Measurements from ENCODE around the gene CBLB.
"Not testable (repeated sequence)": the region's sequence is repeated elsewhere in the genome, so short reads cannot be mapped to it uniquely, and the experiment has no call there.

The CBLB gene

DNA sequence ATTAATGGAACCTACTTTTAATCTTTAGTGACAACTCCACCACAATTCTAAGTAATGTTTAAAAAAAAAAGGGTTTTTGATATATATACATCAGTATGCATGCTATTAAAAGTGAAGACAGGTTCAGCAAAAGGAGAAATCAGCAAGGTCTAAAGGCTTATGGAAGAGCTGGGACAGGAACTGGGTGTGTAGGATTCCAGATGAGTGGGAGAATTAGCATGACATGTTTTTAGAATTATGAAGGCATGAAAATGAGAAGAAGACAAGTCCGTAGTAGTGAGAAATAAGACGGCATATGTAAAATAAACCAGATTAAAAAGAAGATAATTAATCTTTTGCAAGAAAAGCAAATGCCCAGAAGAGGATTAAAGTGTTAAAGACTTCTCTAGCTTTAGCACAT, 52.0 kb downstream of the CBLB start:
- DNase-seq (ENCODE audit: low read depth in 2 of 2): no peak

DNA sequence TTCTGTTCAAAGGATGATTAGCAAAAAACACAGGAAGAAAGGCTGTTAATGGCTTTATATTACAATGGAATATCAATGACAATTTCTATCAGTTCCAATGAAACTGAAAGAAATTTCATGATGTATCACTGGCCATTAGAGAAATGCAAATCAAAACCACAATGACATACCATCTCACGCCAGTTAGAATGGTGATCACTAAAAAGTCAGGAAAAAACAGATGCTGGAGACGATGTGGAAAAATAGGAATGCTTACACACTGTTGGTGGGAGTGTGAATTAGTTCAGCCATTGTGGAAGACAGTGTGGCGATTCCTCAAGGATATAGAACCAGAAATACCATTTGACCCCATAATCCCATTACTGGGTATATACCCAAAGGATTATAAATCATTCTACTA, 53.5 kb downstream of the CBLB start:
- DNase-seq (ENCODE audit: low read depth in 2 of 2): not testable (repeated sequence)

DNA sequence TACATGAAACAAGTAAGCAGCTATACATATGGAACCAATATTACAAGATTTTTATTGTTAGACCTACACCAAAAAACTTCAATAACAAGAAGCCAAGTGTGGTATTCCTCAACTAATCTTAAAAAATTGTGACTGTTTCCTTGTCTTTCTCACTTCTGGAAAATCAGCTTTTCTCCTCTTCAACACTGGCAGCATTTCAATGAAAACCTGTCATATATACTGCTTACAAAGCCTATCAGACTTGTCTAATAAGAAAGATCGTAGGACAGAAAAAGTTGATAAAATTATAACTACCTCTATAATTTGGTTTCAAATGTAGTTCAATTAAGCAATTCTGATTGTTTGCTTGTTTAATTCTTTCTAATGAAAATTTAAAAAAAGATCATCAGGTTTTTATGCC, 55.1 kb downstream of the CBLB start:
- no peak for DNase-seq (ENCODE audit: low read depth in 2 of 2)

DNA sequence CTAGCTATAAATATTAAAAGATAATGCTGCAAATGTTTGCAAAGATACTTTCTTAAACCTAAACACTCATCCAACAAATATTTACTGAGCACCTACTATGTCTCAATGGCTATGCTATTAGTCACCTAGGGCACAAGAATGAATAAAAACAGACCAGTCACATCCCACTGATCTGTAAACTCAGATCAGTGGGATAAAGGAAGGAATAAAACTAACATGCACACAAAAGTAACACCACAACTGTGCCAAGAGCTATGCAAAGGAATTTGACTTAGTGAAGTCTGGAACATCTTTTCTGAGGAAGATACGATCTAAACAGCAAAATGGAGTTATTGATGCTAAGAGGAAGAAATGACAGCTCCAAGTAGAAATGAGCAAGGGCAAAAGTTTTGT, 56.6 kb downstream of the CBLB start:
- DNase-seq (ENCODE audit: low read depth in 2 of 2): no peak

DNA sequence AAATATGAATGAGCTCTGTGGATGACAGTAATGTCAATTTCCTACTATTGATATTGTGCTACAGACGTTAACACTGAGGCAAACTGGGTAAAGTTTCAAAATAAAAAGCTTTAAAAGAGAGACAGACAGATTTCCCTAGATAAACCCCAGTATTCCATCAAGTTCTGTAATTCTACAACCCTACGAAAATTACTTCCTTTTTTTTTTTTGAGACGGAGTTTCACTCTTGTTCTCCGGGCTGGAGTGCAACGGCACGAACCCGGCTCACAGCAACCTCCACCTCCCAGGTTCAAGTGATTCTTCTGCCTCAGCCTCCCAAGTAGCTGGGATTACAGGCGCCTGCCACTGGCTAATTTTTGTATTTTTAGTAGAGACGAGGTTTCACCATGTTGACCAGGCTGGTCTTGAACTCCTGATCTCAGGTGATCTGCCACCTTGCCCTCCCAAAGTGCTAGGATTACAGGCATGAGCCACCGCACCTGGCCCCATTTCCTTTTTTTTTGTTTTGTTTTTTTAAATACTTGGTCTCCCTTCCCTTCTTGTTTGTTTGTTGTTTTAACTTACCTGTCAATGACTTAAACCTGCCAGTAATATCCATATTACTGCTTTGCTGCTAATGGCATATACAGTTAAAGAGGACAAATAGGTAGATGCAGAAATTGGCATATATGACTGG, 57.2 kb downstream of the CBLB start:
- no peak for DNase-seq (ENCODE audit: low read depth in 2 of 2)

DNA sequence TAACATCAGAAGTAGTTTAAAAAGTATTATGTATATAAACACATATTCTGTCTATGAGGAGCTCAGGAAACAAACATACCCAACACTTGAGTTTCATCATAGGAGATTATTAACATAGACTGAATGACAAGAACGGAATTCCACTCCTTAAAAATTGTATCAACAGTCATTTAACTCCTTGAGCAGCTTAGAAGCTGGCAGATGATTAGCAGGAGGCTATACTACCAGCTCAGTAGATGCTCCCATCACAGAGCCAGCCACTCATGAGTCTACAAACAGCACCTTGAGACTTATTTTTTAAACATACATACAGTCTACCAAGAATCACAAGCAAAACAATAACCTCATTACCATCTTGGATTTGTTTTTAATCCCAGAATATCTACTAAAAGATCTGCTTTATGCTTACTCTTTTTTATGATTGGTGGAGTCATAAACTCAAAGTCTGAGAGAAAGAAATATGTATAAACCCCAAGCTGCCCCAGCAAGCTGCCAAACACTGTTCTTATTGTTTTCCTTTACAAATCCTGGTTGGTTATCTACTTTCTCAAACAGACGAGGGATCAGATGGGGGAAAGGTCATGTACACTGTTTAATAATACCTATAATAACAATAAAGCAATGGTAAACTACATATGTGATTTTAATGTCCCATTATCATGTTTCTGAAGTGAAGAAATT, 59.5 kb downstream of the CBLB start:
- no peak for DNase-seq (ENCODE audit: low read depth in 2 of 2)

DNA sequence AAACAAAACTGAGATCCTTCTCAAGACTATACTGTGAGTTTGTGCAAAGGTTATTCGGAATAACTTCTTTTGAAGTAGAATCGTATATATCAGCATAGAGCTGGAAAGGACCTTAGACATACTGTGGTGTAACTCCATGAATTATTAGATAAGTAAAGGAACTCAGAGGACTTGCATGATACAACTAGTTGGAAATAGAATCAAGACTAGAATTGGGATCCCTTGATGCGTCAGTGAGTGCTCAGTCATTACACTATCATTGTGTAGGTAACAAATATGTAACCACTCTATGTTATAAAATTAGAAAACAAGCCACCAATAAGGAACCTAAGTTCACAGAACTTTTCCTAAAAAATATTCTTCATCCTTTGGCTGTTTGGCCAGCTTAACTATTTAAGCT, 61.1 kb downstream of the CBLB start:
- DNase-seq (ENCODE audit: low read depth in 2 of 2): no peak

DNA sequence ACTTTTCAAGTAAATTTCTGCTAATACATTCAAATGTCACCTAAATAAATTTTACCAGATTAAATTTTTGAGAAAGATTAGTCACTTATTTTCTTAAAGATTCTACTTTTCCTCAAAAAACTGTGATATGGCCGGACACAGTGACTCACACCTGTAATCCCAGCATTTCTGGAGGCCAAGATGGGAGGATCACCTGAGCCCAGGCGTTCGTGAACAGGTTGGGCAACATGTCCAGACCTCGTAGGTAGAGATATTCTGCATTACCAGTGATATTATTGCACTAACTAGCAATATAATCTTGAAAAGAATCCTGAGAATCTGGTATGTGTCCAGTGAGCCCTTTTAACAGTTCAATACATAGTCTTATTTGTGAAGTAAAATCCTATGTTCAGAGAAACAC, 61.7 kb downstream of the CBLB start:
- DNase-seq (ENCODE audit: low read depth in 2 of 2): no peak

DNA sequence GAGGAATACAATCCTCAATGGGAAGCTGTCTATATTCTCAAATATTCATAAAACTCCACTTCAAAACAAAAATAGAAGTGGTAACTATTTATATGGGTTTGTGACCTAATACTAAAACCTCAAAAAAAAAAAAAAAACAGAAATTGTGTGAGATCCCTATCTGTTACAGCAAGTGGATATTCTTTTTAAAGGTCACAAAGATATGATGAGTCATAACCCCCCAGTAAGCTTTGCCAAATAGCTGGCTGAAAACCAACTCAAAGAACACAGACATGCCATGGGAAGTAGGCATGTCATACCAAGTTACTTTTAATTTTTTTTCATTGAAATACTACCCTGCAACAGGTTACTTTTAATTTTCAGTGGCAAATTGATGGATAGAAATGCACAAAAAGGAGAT, 62.5 kb downstream of the CBLB start:
- DNase-seq (ENCODE audit: low read depth in 2 of 2): no peak

DNA sequence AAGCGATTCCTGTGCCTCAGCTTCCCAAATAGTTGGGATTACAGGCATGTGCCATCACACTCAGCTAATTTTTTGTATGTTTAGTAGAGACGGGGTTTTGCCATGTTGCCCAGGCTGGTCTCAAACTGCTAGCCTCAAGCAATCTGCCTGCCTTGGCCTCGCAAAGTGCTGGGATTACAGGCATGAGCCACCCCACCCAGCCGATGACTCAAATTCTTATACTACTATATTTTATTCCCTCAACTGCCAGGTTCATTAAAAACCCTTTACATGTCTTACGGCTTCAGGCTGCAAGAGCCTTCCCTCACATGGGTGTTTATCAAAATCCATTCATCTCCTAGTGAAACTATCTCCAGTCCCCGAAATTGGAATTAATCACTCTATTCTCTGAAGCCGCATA, 63.4 kb downstream of the CBLB start:
- DNase-seq (ENCODE audit: low read depth in 2 of 2): no peak

DNA sequence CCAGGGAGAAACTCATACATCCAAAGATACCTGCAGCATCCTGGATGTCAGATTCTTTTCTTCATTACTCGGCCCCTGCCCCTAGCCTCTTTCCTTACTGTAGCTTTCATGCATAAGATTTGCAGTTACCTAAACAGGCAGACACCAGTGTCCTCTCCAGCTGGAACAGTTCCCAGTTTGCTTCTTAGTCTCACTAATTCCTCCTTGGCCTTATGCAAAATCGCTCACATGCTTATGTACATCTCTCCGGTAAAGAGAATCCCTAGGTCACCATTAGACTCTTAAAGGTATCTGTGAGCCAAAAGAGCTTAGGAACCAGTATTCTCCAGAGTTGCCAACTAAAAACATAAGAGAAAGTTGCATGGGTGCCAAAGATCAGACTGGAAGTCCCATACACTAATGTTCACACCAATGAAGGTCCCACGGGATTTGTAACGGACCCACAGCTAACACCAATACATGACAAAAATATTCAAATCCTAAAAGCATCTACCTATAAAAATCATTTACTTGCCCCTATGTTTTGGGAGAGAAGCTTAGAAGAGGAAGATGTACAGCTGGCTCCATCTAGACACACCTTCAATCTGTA, 66.6 kb downstream of the CBLB start:
- no peak for DNase-seq (ENCODE audit: low read depth in 2 of 2)

DNA sequence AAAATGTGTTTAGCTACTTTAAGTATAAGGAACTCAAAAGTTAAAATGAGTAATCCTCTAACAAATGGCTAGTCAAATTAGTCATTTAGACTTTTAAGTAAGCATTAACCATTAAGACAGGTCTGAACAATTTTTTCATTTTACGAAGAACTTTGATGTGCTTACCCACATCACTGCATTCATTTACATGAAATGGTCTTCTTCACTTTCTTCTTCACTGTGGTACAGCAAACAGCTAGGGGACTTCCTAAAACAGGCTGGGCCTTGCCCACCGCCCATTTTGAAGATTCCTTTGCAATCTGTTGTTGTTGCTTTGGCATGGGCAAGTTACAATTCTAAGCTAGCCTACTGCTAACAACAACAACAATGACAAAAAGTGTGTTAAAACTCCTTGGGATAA, 67.4 kb downstream of the CBLB start:
- DNase-seq (ENCODE audit: low read depth in 2 of 2): no peak

DNA sequence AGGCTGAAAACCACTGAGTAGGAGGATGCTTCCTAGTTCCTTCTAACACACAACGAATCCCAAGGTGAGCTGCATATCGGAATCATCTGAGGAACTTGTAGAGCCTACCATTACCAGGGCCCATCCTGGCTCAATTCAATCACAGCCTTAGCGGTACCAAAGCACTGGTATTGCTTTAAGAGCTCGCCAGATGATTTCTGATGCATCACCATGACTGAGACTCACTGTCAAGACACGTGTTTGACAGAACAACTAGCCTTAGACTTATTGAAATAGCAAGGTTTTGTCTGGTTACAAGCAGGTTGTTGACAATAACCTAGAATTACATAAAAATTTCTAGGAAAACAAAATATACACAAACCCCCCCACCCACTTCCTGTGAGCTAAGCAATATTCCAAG, 68.5 kb downstream of the CBLB start:
- DNase-seq (ENCODE audit: low read depth in 2 of 2): no peak

DNA sequence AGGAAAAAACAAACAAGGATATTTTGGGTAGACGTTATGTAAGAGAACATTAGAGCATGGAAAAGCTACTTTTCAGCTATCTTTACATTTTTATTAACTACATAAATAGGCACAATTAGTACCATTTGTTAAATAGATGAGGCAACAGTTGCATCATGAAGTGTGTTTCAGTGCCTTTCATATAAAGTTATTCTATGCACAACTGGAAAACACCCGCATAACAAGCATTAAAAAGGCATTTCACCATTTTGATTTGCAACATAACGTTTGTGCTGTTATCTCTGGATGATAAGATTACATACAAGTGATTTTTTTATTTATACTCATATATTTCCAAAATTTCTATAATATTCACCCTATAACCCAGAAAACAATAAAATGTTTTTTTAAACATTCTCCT, 69.5 kb downstream of the CBLB start:
- DNase-seq (ENCODE audit: low read depth in 2 of 2): no peak

DNA sequence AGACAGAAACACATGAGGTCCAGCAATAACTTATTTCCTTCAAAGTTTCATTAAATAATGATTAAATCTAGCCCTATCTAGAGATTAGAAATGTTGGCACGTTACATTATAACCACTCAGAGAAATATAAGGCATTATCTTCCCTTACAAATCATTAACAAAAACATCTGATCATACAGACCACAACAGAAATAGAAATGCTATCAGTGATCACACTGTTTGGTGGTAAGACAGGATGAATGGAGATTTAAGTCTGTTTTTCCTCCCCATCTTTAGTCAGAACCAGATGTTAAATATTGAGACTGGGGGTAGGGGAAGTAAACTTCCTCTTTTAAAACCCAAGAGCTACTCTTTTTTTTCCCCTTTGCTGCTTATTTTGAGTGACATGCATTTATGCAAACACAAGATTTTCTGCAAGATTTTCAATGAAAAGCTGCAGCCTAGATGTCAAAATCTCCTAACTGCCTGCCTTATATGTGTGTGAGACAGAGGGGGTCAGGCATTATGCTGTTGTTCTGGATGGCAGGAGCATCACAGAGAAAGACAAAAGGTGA, 70.4 kb downstream of the CBLB start:
- no peak for DNase-seq (ENCODE audit: low read depth in 2 of 2)

DNA sequence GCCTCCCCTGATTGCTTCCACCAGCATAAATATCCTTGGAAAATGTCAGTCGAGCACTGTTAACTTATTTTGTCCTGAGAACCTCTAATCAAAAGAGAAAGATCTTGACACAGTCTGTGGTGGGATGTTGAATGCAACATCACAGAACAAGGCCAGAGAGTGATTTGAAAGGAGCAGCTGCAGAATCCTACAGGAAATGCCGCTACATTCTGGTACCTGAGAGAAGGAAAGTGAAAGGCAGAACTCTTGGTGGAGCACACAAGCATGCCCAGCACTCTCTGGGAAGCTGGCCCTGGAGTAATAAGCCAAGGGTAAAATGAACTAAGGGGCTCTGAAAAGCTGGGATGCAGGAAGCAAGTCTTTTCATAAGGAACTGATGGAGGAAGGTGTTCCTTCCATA, 75.8 kb downstream of the CBLB start:
- DNase-seq (ENCODE audit: low read depth in 2 of 2): no peak

DNA sequence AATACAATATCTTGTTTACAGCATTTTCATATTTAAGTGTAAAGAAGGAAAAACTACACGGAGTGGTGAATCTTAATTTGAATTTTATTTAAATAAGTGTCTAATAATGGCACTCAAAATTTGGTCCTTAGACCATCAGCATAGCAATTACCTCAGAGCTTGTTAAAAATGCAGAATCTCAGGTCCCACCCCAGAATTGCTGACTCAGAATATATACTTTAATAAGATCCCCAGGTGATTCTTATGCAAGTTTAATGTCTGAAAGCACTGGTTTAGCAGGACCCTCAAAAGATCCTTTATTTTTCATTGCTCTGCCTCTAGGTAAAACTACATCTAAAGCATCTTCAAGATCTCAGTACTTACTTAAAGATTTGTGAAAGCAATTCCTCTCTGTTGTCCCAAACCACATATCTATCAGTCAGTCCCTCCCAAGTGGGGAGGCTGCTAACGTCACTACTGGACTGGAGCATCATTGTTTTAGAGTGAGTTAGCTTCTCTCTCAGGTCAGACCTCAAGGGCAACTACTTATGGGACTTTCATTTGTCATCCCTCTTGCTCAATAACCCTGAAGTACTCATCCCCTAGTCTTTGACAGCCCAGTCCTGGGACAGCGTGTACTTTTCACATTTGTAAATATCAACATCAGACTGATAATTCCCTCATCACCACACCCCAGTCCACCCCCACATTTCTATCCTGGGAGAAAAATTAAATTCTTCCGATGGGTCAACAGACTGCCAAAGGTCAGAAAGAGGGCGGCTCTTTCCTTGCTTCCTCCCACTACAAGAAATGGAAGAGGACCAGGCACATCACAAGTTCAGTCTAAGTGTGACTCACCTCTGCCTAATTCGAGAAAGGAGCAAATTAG, 76.7 kb downstream of the CBLB start:
- DNase-seq (ENCODE audit: low read depth in 2 of 2): no peak

DNA sequence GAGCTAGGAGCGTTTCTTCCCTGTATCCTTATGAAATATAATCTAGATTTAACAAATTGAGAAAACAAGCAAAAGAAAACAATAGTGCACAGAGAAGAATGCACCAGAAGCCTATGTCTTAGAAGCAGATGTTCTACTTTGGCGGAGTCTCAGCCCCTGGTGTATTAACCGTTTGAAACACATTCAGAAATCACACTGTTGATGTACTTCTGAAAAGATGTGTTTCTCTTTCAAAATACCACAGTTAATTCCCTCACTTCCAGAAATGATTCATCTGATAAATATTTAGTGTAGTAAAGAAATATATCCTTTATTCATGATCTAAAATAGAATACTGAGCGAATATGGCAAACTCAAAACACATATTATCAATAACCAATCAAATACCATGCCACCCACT, 77.7 kb downstream of the CBLB start:
- no peak for DNase-seq (ENCODE audit: low read depth in 2 of 2)

DNA sequence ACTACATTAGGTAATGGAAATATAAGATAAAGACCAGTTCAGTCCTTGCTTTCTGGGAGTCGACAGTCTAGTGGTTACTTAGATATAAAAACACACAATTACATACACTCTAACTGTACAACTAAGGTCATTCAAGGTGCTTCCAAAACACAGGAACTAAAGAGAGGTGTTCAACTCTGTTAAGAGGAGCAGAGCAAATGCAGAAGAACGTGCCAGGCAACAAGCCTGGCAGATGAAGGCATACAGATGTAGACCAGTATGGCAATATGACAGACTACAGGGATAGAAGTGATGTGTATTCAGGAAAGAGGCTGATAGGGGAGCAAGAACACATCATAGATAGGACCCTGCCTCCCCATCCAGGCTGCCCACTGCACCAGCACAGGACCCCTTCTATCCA, 78.3 kb downstream of the CBLB start:
- no peak for DNase-seq (ENCODE audit: low read depth in 2 of 2)

DNA sequence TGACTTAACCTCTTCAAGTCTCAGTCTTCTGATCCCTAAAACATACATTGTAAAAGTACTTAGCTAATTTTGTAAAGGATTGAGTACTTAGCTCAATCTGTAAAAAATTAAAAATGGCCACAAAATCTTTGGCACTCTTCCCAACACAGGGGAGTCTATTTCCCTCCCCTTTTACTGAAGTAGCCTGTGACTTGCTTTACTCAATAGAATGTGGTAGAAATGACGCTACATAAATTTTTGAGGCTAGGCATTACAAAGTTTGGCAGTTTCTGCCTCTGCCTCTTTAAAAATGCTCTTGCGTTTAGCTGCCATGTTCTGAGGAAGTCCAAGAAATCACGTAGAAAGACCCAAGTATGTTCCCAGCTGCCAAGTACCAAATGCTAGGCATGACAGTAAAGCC, 80.2 kb downstream of the CBLB start:
- DNase-seq (ENCODE audit: low read depth in 2 of 2): no peak

DNA sequence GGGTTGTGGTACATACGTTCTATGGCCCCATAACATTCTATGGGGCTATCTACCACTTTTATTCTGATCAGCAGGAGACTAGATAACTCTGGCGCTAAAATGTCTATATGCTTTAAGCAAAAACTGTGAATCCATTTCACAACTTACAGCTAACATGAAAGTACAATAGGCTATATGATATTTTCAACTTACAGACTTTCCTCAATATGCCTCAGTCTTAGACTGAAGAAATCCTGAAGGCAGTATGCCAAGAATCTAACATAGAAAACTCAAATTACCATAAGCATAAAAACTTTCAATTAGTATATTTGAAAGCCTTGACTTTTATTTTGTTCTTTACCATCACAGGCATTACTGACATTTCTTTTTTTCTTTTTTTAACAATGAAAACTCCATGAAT, 81.4 kb downstream of the CBLB start:
- no peak for DNase-seq (ENCODE audit: low read depth in 2 of 2)

DNA sequence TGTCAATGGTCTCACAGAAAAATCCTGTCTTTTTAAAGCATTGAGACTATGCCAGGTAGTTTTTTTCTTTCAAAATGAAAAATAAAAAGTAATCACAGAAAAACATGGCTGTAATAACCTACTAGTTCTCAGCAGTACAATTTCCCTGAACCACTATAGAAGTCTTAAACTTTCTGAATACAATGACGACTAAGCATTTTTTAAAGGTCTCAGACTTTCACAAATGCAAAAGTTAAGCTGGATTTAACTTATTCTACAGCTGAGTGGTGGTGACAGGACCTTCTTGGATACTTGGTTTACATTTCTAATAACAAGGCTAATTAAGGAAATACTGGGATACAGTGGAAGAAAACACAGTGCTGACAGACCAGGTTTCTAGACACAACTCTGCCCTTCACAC, 81.8 kb downstream of the CBLB start:
- DNase-seq (ENCODE audit: low read depth in 2 of 2): no peak

Measured in stimulated activated CD8-positive, alpha-beta memory T cell treated with anti-CD3 and anti-CD28 coated beads, Interleukin-2, amount 100 ng/mL, for 1 hour (primary cell).